Measurements from ENCODE around the gene LIMA1.

GRCh38 chr12:50218386-50218785 is 64.9 kb downstream of the LIMA1 start:
- TF ChIP-seq CTCF (IDR thresholded peaks at IDR 0.05) (no peak), POLR2A (IDR thresholded peaks at IDR 0.05) (no peak)

Data from body of pancreas (tissue), 4 donors.